WTC11 (cell line): ENCODE measurements around the gene NELL1.

ENCODE experiments used
- CREM ChIP-seq: sonication (generic); formaldehyde crosslinking; IDR thresholded peaks from 2 replicates; pipeline ENCODE4 v1.8.1; 2022; ENCODE audit warnings: mild to moderate bottlenecking, missing genetic modification reagents, moderate library complexity
- GABPB1 ChIP-seq: sonication (generic); formaldehyde crosslinking; IDR thresholded peaks from 2 replicates; pipeline ENCODE4 v1.8.1; 2023; ENCODE audit warnings: mild to moderate bottlenecking, missing genetic modification reagents
- MYBL2 ChIP-seq: sonication (generic); formaldehyde crosslinking; IDR thresholded peaks from 2 replicates; pipeline ENCODE4 v1.8.1; 2023; ENCODE audit warnings: mild to moderate bottlenecking, moderate library complexity, missing genetic modification reagents
- TP53 ChIP-seq: sonication (generic); formaldehyde crosslinking; IDR thresholded peaks from 2 replicates; pipeline ENCODE4 v1.8.1; 2023; ENCODE audit warnings: mild to moderate bottlenecking, missing genetic modification reagents
- TF ChIP-seq, protein P1 (sequence below): sonication (generic); formaldehyde crosslinking; IDR thresholded peaks from 2 replicates; pipeline ENCODE4 v1.8.0; 2022; ENCODE audit warnings: mild to moderate bottlenecking, missing genetic modification reagents
- TF ChIP-seq, protein P2 (sequence below): fragments of 200-600 bp; IDR thresholded peaks from 2 replicates; pipeline ENCODE4 v1.8.0; 2022; ENCODE audit warnings: antibody characterized with exemption
- TF ChIP-seq, protein P3 (sequence below): sonication (generic); formaldehyde crosslinking; IDR thresholded peaks from 2 replicates; pipeline ENCODE4 v1.8.0; 2023; ENCODE audit warnings: mild to moderate bottlenecking, missing genetic modification reagents

DNA sequence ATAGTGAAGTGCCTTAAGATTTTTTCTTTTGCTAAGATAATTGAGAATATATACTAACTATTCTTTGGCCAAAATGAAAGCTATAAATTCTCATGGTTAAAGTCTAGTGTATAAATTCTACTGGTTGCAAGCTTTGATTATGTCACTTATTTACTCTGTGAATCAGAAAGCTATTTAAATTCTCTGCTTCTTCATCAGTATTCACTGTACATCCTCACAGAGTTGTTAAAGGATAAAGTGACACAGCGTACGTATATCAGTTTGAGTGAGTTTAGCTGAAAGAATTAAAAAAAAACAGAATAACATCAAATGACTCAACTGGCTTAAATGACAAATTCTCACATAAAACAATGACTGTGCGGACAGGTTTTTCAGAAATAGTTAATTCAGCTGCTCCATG, 453.1 kb downstream of the NELL1 start:
- TF ChIP-seq, protein P1, sequence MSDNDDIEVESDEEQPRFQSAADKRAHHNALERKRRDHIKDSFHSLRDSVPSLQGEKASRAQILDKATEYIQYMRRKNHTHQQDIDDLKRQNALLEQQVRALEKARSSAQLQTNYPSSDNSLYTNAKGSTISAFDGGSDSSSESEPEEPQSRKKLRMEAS (CRISPR knock-in tag), result no peak
- TF ChIP-seq GABPB1 (CRISPR knock-in tag) (no peak), MYBL2 (no peak), CREM (no peak), TP53 (CRISPR knock-in tag) (no peak)
- TF ChIP-seq, protein P2, sequence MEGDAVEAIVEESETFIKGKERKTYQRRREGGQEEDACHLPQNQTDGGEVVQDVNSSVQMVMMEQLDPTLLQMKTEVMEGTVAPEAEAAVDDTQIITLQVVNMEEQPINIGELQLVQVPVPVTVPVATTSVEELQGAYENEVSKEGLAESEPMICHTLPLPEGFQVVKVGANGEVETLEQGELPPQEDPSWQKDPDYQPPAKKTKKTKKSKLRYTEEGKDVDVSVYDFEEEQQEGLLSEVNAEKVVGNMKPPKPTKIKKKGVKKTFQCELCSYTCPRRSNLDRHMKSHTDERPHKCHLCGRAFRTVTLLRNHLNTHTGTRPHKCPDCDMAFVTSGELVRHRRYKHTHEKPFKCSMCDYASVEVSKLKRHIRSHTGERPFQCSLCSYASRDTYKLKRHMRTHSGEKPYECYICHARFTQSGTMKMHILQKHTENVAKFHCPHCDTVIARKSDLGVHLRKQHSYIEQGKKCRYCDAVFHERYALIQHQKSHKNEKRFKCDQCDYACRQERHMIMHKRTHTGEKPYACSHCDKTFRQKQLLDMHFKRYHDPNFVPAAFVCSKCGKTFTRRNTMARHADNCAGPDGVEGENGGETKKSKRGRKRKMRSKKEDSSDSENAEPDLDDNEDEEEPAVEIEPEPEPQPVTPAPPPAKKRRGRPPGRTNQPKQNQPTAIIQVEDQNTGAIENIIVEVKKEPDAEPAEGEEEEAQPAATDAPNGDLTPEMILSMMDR, result no peak
- TF ChIP-seq, protein P3, sequence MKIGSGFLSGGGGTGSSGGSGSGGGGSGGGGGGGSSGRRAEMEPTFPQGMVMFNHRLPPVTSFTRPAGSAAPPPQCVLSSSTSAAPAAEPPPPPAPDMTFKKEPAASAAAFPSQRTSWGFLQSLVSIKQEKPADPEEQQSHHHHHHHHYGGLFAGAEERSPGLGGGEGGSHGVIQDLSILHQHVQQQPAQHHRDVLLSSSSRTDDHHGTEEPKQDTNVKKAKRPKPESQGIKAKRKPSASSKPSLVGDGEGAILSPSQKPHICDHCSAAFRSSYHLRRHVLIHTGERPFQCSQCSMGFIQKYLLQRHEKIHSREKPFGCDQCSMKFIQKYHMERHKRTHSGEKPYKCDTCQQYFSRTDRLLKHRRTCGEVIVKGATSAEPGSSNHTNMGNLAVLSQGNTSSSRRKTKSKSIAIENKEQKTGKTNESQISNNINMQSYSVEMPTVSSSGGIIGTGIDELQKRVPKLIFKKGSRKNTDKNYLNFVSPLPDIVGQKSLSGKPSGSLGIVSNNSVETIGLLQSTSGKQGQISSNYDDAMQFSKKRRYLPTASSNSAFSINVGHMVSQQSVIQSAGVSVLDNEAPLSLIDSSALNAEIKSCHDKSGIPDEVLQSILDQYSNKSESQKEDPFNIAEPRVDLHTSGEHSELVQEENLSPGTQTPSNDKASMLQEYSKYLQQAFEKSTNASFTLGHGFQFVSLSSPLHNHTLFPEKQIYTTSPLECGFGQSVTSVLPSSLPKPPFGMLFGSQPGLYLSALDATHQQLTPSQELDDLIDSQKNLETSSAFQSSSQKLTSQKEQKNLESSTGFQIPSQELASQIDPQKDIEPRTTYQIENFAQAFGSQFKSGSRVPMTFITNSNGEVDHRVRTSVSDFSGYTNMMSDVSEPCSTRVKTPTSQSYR, result no peak
